Liver (tissue), 9 donors: ENCODE results near the gene ZC3H6. TPM values are rescaled to one million over a fixed set of nuclear protein-coding genes. Genes with fewer than 3 reads are reported as not detected.

Source experiments
- DNase-seq: peaks from one replicate; pipeline ENCODE4 v3.0.0-alpha.2; 2017; ENCODE audit warnings: low spot score
- H3K27ac ChIP-seq, 2 donors: one replicate each; pipeline ENCODE4 v1.7.0; 2013; ENCODE audit warnings: inconsistent platforms in 2 of 2, low read length in 2 of 2, control low read depth in 1 of 2, low read depth in 1 of 2, mild to moderate bottlenecking in 1 of 2
- H3K27me3 ChIP-seq, 4 donors: one replicate each; pipeline versions ENCODE4 v1.6.1 to v1.7.0; 2013; ENCODE audit warnings: low read length in 3 of 4, inconsistent platforms in 1 of 4, mild to moderate bottlenecking in 1 of 4, moderate library complexity in 1 of 4; ENCODE audit not compliant: control insufficient read depth in 4 of 4, insufficient read depth in 4 of 4
- H3K36me3 ChIP-seq, 4 donors: one replicate each; pipeline versions ENCODE4 v1.6.1 to v1.7.0; 2013; ENCODE audit warnings: low read length in 3 of 4, mild to moderate bottlenecking in 3 of 4, low read depth in 1 of 4, moderate library complexity in 1 of 4; ENCODE audit not compliant: control insufficient read depth in 4 of 4, insufficient read depth in 3 of 4
- H3K4me1 ChIP-seq, 4 donors: one replicate each; pipeline versions ENCODE4 v1.6.1 to v1.7.0; 2013; ENCODE audit warnings: low read length in 3 of 4, mild to moderate bottlenecking in 3 of 4, moderate library complexity in 1 of 4; ENCODE audit not compliant: control insufficient read depth in 4 of 4, insufficient read depth in 4 of 4
- H3K4me3 ChIP-seq, 3 donors: one replicate each; pipeline versions ENCODE4 v1.6.1 to v1.7.0; 2013; ENCODE audit warnings: low read length in 3 of 3, control low read depth in 1 of 3, low read depth in 1 of 3, mild to moderate bottlenecking in 1 of 3
- H3K9ac ChIP-seq, 2 donors: one replicate each; pipeline ENCODE4 v1.7.0; 2013; ENCODE audit warnings: low read length in 2 of 2, mild to moderate bottlenecking in 2 of 2, moderate library complexity in 2 of 2, control low read depth in 1 of 2, low read depth in 1 of 2
- H3K9me3 ChIP-seq, 4 donors: one replicate each; pipeline versions ENCODE4 v1.6.1 to v1.7.0; 2013; ENCODE audit warnings: low read length in 3 of 4; ENCODE audit not compliant: control insufficient read depth in 4 of 4
- ATF3 ChIP-seq: IDR thresholded peaks from 2 replicates; pipeline ENCODE4 v1.6.1; 2016; ENCODE audit warnings: antibody characterized with exemption
- EGR1 ChIP-seq, 2 donors: IDR thresholded peaks; 2 replicates each; pipeline ENCODE4 v1.6.1; 2016 to 2018; ENCODE audit warnings: antibody characterized with exemption in 2 of 2, low read depth in 2 of 2
- HNF4A ChIP-seq, 2 donors: conservative IDR thresholded peaks; 2 replicates each; pipeline ENCODE4 v1.6.1; 2016; ENCODE audit warnings: antibody characterized with exemption in 2 of 2, mild to moderate bottlenecking in 2 of 2
- HNF4G ChIP-seq: IDR thresholded peaks from 2 replicates; pipeline ENCODE4 v1.6.1; 2016; ENCODE audit warnings: antibody characterized with exemption
- JUND ChIP-seq, 2 donors: IDR thresholded peaks; 2 replicates each; pipeline ENCODE4 v1.6.1; 2016; ENCODE audit warnings: antibody characterized with exemption in 2 of 2
- MAX ChIP-seq: IDR thresholded peaks from 2 replicates; pipeline ENCODE4 v1.6.1; 2016; ENCODE audit warnings: antibody characterized with exemption
- RAD21 ChIP-seq, 2 donors: IDR thresholded peaks; 2 replicates each; pipeline ENCODE4 v1.6.1; 2016; ENCODE audit warnings: antibody characterized with exemption in 2 of 2, mild to moderate bottlenecking in 2 of 2
- REST ChIP-seq: IDR thresholded peaks from 2 replicates; pipeline ENCODE4 v1.6.1; 2016; ENCODE audit warnings: antibody characterized with exemption, mild to moderate bottlenecking
- RXRA ChIP-seq, 2 donors: IDR thresholded peaks; 2 replicates each; pipeline ENCODE4 v1.6.1; 2017 to 2018; ENCODE audit warnings: antibody characterized with exemption in 2 of 2, mild to moderate bottlenecking in 1 of 2
- SP1 ChIP-seq: IDR thresholded peaks from 2 replicates; pipeline ENCODE4 v1.6.1; 2018; ENCODE audit warnings: antibody characterized with exemption, mild to moderate bottlenecking
- TAF1 ChIP-seq: conservative IDR thresholded peaks from 2 replicates; pipeline ENCODE4 v1.6.1; 2016; ENCODE audit warnings: antibody characterized with exemption, mild to moderate bottlenecking
- YY1 ChIP-seq: IDR thresholded peaks from 2 replicates; pipeline ENCODE4 v1.6.1; 2016; ENCODE audit warnings: antibody characterized with exemption, mild to moderate bottlenecking
- WGBS: extraction: QIAGEN DNeasy Blood & Tissue Kit; methylation state at CpG from one replicate; pipeline ENCODE4 v1.1.7; 2013; 5-methylcytosine and 5-hydroxymethylcytosine counted together
- polyA plus RNA-seq, 2 donors: library from polyadenylated mRNA; stranded (reverse) in 1 of 2; unstranded in 1 of 2; fragments of 200-250 nt in 1 of 2; fragments of >200 nt in 1 of 2; fragmentation: Nextera tagmentation in 1 of 2; extraction: Ambion mirVana in 1 of 2; gene quantifications; one replicate each; pipeline versions ENCODE4 v1.2.1 to v1.2.3, GENCODE V29; 2013 to 2015
- total RNA-seq, 2 donors: library from RNA; depleted of rRNA; stranded (reverse); fragments of >200 nt; gene quantifications; one replicate each; pipeline ENCODE4 v1.2.3, GENCODE V29; 2014
- donor health status: healthy.
- donor health status: healthy.
- donor health status: healthy.
- donor health status: healthy.
- donor health status: healthy.

ZC3H6 gene
- total and polyA plus RNA-seq, 4 donors: 0.32 to 5.8 (median 2.3) TPM

GRCh38 chr2:112317303-112318158, 42.1 kb downstream of the ZC3H6 start:
- TF ChIP-seq TAF1 (peak; percentile 34), REST (no peak), JUND (IDR thresholded peaks at IDR 0.05) (peak in 1 of 2 donors; percentile 30), HNF4G (peak; percentile 11), SP1 (peak; percentile 65), RXRA (IDR thresholded peaks at IDR 0.05) (peak in 1 of 2 donors; percentile 60), RAD21 (IDR thresholded peaks at IDR 0.05) (no peak), EGR1 (IDR thresholded peaks at IDR 0.05; ENCODE audit: low read depth in 2 of 2) (no peak), YY1 (peak; percentile 31), MAX (peak; percentile 2), ATF3 (no peak), HNF4A (conservative IDR thresholded peaks at IDR 0.05) (peak; percentile 82 to 90)
- WGBS: 38% methylated on average over 5 of the region's 5 CpGs
- H3K9me3 ChIP-seq: no peaks in the 10 kb centered on the region
- no peak for DNase-seq
- no peaks in the 10 kb centered on the region for H3K27me3 ChIP-seq
- H3K36me3 ChIP-seq: peaks cover 0 to 2% (median 0%) of the 10 kb centered on the region in 4 donors
- no peak overlapping the region for H3K4me3 ChIP-seq
- peaks cover 4 to 43% (median 21%) of the 10 kb centered on the region in 4 donors for H3K4me1 ChIP-seq
- H3K27ac ChIP-seq: peak overlapping the region; percentile 78 to 86
- peak overlapping the region; percentile 28 to 82 for H3K9ac ChIP-seq

- Histone ChIP-seq H3K36me3 (peaks cover 0 to 2% (median 0%) of the 10 kb centered on the region in 4 donors), H3K4me1 (peaks cover 4 to 39% (median 21%) of the 10 kb centered on the region in 4 donors), H3K27me3 (no peaks in the 10 kb centered on the region), H3K9ac (no peak overlapping the region), H3K4me3 (no peak overlapping the region), H3K27ac (peak overlapping the region; percentile 78 to 86), H3K9me3 (no peaks in the 10 kb centered on the region)
- no peak for DNase-seq
- TF ChIP-seq YY1: peak; percentile 5
- no peak for TF ChIP-seq EGR1 (IDR thresholded peaks at IDR 0.05; ENCODE audit: low read depth in 2 of 2)
- 44% methylated on average over 3 of the region's 3 CpGs for WGBS
Measured at GRCh38 chr2:112318515-112318914, 43.1 kb downstream of the ZC3H6 start.
